Nephron progenitor cell (in vitro differentiated cells): Measurements from ENCODE around the gene ACSS3.
A peak's percentile ranks its signal among the peaks of the same experiment; 100 is the strongest.

Experiments
- DNase-seq: peaks from one replicate; pipeline ENCODE4 v3.0.0; 2021
- H3K27ac Mint-ChIP-seq: 2 replicates; pipeline ENCODE4 v1.8.0; 2021; ENCODE audit warnings: mild to moderate bottlenecking, moderate library complexity, mixed read lengths
- H3K27me3 Mint-ChIP-seq: 2 replicates; pipeline ENCODE4 v1.8.0; 2021; ENCODE audit warnings: mild to moderate bottlenecking, low read depth, mixed read lengths; ENCODE audit not compliant: poor library complexity
- H3K36me3 Mint-ChIP-seq: 2 replicates; pipeline ENCODE4 v1.8.0; 2021; ENCODE audit warnings: low read depth, mixed read lengths
- H3K4me1 Mint-ChIP-seq: 2 replicates; pipeline ENCODE4 v1.8.0; 2021; ENCODE audit warnings: mixed read lengths
- H3K4me3 Mint-ChIP-seq: 2 replicates; pipeline ENCODE4 v1.8.0; 2021; ENCODE audit warnings: mild to moderate bottlenecking, moderate library complexity, mixed read lengths
- H3K9me3 Mint-ChIP-seq: 2 replicates; pipeline ENCODE4 v1.8.0; 2021; ENCODE audit warnings: mild to moderate bottlenecking, moderate library complexity, mixed read lengths
- TF ChIP-seq, protein P1 (sequence below): fragments of 200-600 bp; sonication (generic); IDR thresholded peaks from 2 replicates; pipeline ENCODE4 v1.5.0; 2021; ENCODE audit warnings: antibody characterized with exemption

Gene ACSS3

DNA sequence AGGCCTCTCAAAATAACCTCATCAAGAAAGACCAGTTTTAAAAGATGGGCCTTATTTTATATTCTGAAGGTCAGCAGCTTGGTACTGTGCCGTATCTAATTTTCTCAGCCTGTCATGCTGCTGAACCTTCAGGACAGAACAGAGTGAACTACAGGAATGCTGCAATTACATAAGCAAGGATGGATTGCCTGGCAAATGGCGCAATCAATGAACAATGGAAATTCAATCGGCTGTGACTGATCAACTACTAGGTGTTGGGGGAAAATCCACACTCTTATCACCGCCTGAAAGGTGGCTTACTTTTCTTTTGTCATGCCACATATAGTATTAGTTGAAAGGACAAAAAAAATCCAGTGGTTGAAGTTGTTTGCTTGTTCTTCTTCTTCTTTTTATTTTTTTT lies 8.5 kb downstream of the ACSS3 start:
- Mint-ChIP-seq H3K27me3 (no peaks in the 10 kb centered on the region), H3K4me1 (peaks cover 78% of the 10 kb centered on the region), H3K9me3 (no peaks in the 10 kb centered on the region), H3K27ac (no peak overlapping the region), H3K36me3 (peaks cover 4% of the 10 kb centered on the region), H3K4me3 (no peak overlapping the region)
- TF ChIP-seq, protein P1, sequence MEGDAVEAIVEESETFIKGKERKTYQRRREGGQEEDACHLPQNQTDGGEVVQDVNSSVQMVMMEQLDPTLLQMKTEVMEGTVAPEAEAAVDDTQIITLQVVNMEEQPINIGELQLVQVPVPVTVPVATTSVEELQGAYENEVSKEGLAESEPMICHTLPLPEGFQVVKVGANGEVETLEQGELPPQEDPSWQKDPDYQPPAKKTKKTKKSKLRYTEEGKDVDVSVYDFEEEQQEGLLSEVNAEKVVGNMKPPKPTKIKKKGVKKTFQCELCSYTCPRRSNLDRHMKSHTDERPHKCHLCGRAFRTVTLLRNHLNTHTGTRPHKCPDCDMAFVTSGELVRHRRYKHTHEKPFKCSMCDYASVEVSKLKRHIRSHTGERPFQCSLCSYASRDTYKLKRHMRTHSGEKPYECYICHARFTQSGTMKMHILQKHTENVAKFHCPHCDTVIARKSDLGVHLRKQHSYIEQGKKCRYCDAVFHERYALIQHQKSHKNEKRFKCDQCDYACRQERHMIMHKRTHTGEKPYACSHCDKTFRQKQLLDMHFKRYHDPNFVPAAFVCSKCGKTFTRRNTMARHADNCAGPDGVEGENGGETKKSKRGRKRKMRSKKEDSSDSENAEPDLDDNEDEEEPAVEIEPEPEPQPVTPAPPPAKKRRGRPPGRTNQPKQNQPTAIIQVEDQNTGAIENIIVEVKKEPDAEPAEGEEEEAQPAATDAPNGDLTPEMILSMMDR = no peak
- peak; percentile 8 for DNase-seq

DNA sequence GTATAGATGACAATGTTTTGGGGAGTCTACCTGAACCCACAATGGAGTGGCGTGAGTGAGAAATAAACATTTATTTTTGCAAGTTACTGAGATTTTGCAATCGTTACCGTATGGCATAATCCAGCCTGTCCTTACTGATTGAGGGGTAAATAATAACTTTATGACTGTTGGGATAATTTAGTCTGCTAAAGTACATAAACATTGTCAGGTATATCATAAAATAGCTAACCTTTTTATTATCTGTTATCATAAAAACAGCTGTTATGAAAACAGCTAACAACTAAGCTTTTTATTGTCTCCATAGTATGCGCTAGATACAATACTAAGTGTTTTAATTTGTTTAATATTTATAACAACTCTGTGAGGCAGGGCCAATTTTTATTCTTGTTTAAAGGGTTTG lies 10.3 kb downstream of the ACSS3 start:
- Mint-ChIP-seq H3K27ac (peak overlapping the region; percentile 38), H3K27me3 (no peaks in the 10 kb centered on the region), H3K9me3 (no peaks in the 10 kb centered on the region), H3K4me3 (no peak overlapping the region), H3K4me1 (peaks cover 68% of the 10 kb centered on the region), H3K36me3 (no peaks in the 10 kb centered on the region)
- TF ChIP-seq, protein P1 = no peak
- DNase-seq = no peak

DNA sequence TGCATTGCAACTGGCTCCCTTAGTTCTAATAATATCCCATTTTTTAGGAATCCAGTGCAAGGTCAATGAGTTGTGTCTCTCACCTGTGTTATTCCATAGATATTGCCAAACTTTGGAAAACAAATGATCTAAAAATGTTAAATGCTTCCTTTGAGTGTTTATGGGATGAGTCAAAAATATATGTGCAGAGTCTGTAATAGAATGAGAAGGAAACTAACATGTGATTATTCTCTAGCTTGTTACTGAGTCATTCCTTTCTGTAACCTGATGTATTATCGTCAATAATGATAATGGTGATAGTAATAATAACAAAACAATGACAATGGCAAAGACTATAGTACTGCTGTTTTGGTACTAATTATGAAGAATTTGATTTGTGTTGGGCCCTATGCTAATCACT lies 11.5 kb downstream of the ACSS3 start:
- H3K27ac Mint-ChIP-seq = no peak overlapping the region
- no peak for DNase-seq
- no peaks in the 10 kb centered on the region for H3K36me3 Mint-ChIP-seq
- no peaks in the 10 kb centered on the region for H3K27me3 Mint-ChIP-seq
- peaks cover 61% of the 10 kb centered on the region for H3K4me1 Mint-ChIP-seq
- H3K4me3 Mint-ChIP-seq = no peak overlapping the region
- H3K9me3 Mint-ChIP-seq = no peaks in the 10 kb centered on the region
- TF ChIP-seq, protein P1 = no peak

DNA sequence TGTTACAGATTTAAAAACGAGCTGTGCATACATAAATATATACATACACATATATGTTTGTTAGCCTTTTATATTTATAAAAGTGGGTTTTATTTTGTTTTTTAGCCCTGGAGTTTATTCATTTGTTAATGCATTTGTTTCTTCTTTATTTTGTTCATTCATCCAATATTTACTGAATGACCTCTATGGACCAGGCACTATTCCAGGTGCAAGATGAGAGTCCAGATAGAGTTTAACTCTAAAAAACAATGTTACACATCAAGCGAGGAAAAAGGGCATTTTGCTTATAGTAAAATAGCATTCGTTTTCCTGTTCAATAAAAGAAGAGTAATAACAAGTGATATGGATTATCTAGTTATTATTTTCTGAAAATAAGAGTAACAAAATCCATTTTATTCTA lies 14.2 kb downstream of the ACSS3 start:
- Mint-ChIP-seq H3K9me3 (no peaks in the 10 kb centered on the region), H3K4me3 (no peak overlapping the region), H3K27ac (no peak overlapping the region), H3K4me1 (peaks cover 35% of the 10 kb centered on the region), H3K27me3 (no peaks in the 10 kb centered on the region), H3K36me3 (no peaks in the 10 kb centered on the region)
- no peak for DNase-seq
- TF ChIP-seq, protein P1 = no peak

DNA sequence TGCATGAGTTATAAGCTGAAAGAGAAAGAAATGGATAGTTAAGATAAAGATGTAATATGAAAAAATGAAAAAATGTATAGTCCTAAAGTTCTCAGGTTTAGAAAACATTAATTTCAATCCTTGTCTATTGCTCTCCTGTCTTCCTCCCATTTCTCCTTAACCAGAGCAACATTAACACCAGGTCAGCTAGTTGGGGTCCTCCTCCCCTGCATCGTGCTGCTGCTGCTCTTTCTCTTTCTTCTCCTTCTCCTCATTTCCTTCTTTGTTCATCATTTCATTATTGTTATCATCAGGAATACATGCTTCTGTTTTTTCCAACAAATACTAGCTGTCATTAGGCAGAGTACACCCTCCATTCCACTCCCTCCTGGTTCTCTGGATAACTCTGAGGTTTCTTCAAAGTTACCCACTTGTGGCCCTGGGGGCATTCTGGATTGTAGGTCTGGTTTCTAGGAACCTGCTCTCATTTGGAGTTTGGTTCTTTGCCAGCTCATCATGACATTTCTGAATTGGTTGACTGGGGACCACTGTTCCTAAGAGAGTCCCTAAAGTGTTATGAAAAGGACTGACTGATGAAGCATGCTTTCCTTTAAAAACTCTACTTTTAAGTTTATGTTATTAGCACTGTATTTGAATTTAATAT lies 17.0 kb downstream of the ACSS3 start:
- no peaks in the 10 kb centered on the region for H3K36me3 Mint-ChIP-seq
- no peak overlapping the region for H3K4me3 Mint-ChIP-seq
- no peak for DNase-seq
- H3K27ac Mint-ChIP-seq = no peak overlapping the region
- TF ChIP-seq, protein P1 = no peak
- no peaks in the 10 kb centered on the region for H3K9me3 Mint-ChIP-seq
- no peaks in the 10 kb centered on the region for H3K27me3 Mint-ChIP-seq
- peaks cover 18% of the 10 kb centered on the region for H3K4me1 Mint-ChIP-seq

DNA sequence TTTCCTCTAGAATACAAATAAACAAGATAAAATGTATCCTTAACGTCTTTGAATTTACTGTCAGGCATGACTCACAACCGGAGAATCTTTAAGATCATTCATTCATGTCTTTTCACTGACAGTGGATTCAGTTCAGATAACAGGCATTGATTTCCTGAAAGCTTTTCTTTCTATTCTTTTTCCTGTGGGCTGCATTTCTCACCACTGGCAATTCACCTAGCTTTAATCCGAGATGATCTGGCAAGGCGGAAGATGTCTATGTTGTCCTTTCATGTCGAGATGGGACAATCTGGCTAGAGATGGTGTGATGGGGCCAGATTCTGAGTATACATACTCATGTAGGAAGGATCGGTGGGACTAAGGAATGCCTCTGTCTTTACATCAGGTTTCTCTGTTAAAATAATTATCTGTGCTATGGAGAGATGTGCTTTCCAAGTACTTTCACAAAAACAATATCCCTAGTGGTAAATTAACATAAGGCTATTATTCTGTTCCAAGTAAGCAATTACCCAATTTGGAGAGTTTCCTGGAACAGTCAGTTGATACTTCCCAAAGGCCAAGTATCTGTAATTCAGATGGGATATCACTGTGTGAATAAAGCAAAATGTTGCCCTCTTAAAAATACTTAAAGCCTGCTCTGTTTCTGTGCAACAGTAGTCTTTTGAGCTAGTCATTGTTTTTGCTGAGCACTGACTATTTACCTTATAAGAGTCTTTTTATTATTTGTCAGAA lies 17.8 kb downstream of the ACSS3 start:
- TF ChIP-seq, protein P1 = no peak
- H3K27ac Mint-ChIP-seq = no peak overlapping the region
- peaks cover 13% of the 10 kb centered on the region for H3K4me1 Mint-ChIP-seq
- H3K4me3 Mint-ChIP-seq = no peak overlapping the region
- H3K9me3 Mint-ChIP-seq = no peaks in the 10 kb centered on the region
- no peaks in the 10 kb centered on the region for H3K27me3 Mint-ChIP-seq
- no peak for DNase-seq
- no peaks in the 10 kb centered on the region for H3K36me3 Mint-ChIP-seq
